ENCODE data around the gene RASSF8.

Gene RASSF8

DNA sequence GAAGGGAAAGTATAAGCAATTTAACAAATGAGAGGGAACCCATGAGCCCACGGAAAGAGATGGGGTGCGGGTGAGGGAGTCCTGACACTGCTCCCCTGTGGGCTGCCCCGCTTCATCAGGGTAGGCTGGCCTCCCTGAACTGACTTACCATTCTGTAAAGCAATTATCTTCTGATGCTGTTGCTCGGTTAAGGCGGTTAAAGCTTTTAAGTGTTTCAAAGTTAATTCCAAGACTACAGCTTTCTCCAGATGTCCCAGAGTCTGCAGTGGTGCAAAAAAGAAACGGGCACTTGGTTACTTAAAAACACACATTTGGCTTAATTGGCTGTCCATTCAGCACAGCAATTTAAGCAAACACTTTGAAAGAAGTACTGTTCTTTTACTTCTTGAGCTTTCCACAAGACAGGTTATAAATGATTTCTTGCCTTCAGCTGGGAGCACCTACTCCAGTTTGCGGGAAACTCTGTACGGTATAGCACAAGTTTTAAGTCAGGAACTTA is 165.0 kb downstream of the RASSF8 start:
- H3K9me3 ChIP-seq (ENCODE audit: insufficient read depth, low read length), result no peaks in the 10 kb centered on the region
- TF ChIP-seq CTCF (IDR thresholded peaks at IDR 0.05; ENCODE audit: low read depth, low read length) (no peak), EZH2phosphoT487 (IDR thresholded peaks at IDR 0.05; ENCODE audit: low read depth) (no peak)
- no peak overlapping the region for H3K27ac ChIP-seq (ENCODE audit: low read length)
- H3K36me3 ChIP-seq (replicated peaks; ENCODE audit: low read depth, low read length), result no peaks in the 10 kb centered on the region
- no peaks in the 10 kb centered on the region for H3K79me2 ChIP-seq (ENCODE audit: low read length)
- peak overlapping the region; percentile 99 for H3K4me2 ChIP-seq (ENCODE audit: low read length)
- H3K9ac ChIP-seq (ENCODE audit: low read length), result no peak overlapping the region
- peaks cover 57% of the 10 kb centered on the region for H3K27me3 ChIP-seq (ENCODE audit: low read depth, low read length)
- peaks cover 40% of the 10 kb centered on the region for H3K4me1 ChIP-seq (ENCODE audit: low read length)
- no peaks in the 10 kb centered on the region for H4K20me1 ChIP-seq (ENCODE audit: insufficient read depth, low read length)
- peak overlapping the region; percentile 83 for H3K4me3 ChIP-seq (ENCODE audit: low read length)
- H2AFZ ChIP-seq (ENCODE audit: low read depth, low read length), result no peak overlapping the region

DNA sequence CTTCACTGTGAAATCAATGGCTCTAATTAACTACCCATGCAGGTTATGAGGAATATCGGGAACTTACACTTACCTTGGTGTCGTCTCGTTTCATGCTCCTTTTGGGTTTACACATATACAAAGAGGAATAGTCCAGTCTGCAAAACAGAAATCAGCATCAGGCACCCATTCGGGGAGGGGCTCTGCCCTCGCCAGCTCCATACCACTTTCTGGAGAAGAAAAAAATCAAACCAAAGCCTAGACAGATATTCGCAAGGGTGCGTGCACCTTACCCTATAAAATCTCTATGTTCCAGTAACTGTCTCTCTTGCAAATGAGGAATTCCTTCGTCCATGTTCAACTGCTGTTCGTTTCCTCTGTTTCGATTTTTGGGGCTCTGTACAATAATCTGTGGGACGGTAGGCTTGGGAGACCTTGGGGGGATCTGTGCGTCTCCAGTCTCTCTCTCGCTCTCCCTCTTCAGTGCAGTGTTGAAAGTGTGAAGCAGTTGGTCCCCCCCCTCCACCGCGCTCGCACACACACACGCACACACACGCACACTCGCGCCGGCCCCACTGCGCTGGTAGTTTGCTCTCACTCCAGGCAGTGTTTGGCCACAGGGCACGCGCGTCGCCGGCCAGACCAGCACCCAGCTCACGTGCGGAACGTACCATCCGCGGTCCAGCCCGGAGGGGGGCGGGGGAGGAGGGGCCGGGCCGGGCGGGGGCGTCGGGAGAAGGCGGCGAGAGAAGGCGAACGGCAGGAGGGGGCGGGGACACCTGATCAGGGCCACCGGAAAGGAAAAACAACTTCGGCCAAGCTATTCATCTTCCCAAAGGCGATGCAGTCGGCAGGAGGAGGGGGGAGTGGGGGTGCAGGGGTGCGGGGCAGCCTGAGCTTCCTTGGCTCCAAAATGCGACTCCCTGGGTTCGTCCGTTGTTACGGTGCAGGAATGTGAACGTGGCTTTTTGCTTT is 166.2 kb downstream of the RASSF8 start, which contains the start of gene BHLHE41:
Gene BHLHE41 (minus strand): TSS at position 592 of the 954 bp plus-strand sequence. CDS start 258 bp downstream, at position 334.
- H3K36me3 ChIP-seq (replicated peaks; ENCODE audit: low read depth, low read length), result no peaks in the 10 kb centered on the region
- peak within 1 kb of the TSS; percentile 32; the same call in 1 of the 2 replicates for H2AFZ ChIP-seq (ENCODE audit: low read depth, low read length)
- H3K27ac ChIP-seq (ENCODE audit: low read length), result no peak within 1 kb of the TSS
- H3K79me2 ChIP-seq (ENCODE audit: low read length), result no peaks in the 10 kb centered on the region
- H3K27me3 ChIP-seq (ENCODE audit: low read depth, low read length), result peaks cover 69% of the 10 kb centered on the region
- H3K4me3 ChIP-seq (ENCODE audit: low read length), result peak within 1 kb of the TSS; percentile 83
- H4K20me1 ChIP-seq (ENCODE audit: insufficient read depth, low read length), result no peaks in the 10 kb centered on the region
- H3K9me3 ChIP-seq (ENCODE audit: insufficient read depth, low read length), result no peaks in the 10 kb centered on the region
- TF ChIP-seq EZH2phosphoT487 (IDR thresholded peaks at IDR 0.05; ENCODE audit: low read depth), result no peak
- TF ChIP-seq CTCF (IDR thresholded peaks at IDR 0.05; ENCODE audit: low read depth, low read length), result no peak
- H3K4me2 ChIP-seq (ENCODE audit: low read length), result peak within 1 kb of the TSS; percentile 99
- peaks cover 28% of the 10 kb centered on the region for H3K4me1 ChIP-seq (ENCODE audit: low read length)
- H3K9ac ChIP-seq (ENCODE audit: low read length), result peak within 1 kb of the TSS; percentile 35

DNA sequence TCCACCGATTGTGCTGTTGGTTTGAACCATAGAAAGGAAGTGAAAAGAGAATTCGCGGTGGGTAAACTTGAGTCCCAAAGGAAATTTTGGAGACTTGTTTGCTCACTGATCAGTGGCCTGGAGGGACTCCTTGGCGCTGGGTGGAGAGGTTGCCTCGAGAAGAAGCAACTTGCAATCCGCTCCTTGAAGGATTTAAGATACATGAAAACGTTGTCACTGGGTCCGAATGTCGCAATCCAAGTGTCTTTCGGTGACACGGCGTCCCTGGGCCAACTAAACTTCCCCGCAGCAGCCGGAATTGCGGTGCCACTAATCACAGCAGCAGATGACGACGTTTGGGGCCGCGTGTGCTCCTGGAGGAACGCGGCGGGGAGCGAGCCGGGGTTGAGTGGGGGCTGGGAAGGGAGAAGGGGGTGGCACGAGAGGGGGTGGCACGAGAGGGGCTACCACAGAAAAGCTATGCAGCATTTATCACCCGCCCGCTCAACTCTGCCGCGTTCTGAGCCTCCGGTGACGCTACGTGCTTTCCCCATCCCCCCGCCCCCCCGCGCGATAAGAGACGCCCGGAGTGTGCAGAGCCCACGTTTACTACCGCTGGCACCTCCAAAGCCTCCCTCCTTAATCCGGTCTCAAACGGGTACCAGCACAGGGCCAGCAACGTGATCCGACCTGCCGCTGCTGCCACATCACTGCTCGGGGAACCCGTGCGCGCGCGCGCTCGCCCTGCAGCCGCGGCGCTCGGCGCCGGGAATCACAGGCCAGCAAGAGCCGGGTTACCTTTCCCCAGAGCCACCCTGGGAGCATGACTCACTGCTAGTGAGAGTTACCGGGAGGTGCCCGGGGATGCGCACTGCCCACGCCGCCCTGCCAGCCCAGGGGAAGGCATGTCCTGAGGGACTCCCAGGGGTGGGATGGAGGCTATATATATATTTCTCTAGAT is 167.2 kb downstream of the RASSF8 start:
- H3K27ac ChIP-seq (ENCODE audit: low read length), result no peak overlapping the region
- H3K9me3 ChIP-seq (ENCODE audit: insufficient read depth, low read length), result no peaks in the 10 kb centered on the region
- H3K27me3 ChIP-seq (ENCODE audit: low read depth, low read length), result peaks cover 69% of the 10 kb centered on the region
- peak overlapping the region; percentile 32 for H2AFZ ChIP-seq (ENCODE audit: low read depth, low read length)
- H3K4me3 ChIP-seq (ENCODE audit: low read length), result peak overlapping the region; percentile 75
- H3K36me3 ChIP-seq (replicated peaks; ENCODE audit: low read depth, low read length), result no peaks in the 10 kb centered on the region
- H3K9ac ChIP-seq (ENCODE audit: low read length), result peak overlapping the region; percentile 35
- H3K4me2 ChIP-seq (ENCODE audit: low read length), result peak overlapping the region; percentile 99
- H3K4me1 ChIP-seq (ENCODE audit: low read length), result peaks cover 29% of the 10 kb centered on the region
- TF ChIP-seq CTCF (IDR thresholded peaks at IDR 0.05; ENCODE audit: low read depth, low read length) (no peak), EZH2phosphoT487 (IDR thresholded peaks at IDR 0.05; ENCODE audit: low read depth) (no peak)
- no peaks in the 10 kb centered on the region for H4K20me1 ChIP-seq (ENCODE audit: insufficient read depth, low read length)
- H3K79me2 ChIP-seq (ENCODE audit: low read length), result no peaks in the 10 kb centered on the region
